ENCODE results near the gene SFMBT2.

The SFMBT2 gene

GRCh38 chr10:7134448-7134847 is 276.4 kb downstream of the SFMBT2 start:
- no peak for DNase-seq (ENCODE audit: low read depth)

- no peak for DNase-seq (ENCODE audit: low read depth)
Measured at GRCh38 chr10:7133958-7134357, 276.9 kb downstream of the SFMBT2 start.

DNA sequence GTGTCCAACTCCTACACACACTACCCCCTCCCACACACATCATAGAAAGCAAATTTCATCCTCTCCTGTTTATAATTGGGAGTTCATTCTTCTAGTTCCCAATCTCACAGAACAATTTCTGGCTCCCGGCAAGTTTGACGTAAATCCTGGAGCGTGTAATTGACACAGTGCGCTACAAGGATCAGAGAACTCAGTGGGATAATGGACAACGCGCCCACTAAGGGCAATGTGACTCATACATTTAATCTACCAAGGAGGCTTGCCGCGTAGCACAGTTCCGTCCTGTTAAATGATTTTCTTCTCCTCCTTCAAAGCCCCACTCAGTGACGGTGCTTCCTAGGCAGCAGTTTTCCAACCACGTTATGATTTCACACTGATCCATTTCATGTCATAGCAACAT is 277.6 kb downstream of the SFMBT2 start:
- DNase-seq (ENCODE audit: low read depth) = no peak

- no peak for DNase-seq (ENCODE audit: low read depth)
Measured at GRCh38 chr10:7130191-7130911, 280.5 kb downstream of the SFMBT2 start.

DNA sequence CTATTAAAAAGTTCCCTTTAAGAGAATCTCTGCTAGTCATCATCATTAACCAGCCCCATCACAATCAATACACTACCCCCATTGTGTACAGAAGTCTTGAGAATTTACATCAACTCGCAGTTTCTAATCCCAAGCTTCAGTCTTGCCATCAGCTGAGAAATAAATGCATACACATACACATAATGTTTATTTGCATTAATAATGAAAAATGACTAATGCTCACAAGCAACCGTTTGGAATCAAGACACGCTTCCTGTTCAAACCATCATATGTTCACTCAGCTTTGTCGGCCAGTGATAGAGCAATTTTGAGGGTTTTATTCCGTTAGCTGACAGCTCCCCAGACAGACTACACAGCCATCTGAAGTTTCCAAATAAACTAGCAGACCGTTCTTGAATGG is 287.1 kb downstream of the SFMBT2 start:
- DNase-seq (ENCODE audit: low read depth) = no peak

DNA sequence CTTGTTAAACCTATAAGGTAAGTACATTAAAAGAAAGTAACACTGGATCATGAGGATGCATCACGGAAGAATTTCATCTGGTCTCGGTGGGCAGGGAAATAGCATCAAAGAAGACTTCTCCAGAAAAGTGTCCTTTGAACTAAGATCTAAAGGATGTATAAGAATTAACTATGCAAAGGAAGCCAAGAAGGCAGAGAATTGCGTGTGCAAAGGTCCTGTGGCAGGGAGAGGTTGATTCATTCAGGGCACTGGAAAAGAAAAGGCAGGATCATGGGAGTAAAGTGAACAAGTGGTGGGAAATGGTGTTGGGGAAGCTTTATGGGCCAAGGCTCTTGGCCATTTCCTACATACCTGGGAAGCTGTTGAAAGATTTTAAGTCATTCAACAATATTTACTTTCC is 288.3 kb downstream of the SFMBT2 start:
- no peak for DNase-seq (ENCODE audit: low read depth)

DNA sequence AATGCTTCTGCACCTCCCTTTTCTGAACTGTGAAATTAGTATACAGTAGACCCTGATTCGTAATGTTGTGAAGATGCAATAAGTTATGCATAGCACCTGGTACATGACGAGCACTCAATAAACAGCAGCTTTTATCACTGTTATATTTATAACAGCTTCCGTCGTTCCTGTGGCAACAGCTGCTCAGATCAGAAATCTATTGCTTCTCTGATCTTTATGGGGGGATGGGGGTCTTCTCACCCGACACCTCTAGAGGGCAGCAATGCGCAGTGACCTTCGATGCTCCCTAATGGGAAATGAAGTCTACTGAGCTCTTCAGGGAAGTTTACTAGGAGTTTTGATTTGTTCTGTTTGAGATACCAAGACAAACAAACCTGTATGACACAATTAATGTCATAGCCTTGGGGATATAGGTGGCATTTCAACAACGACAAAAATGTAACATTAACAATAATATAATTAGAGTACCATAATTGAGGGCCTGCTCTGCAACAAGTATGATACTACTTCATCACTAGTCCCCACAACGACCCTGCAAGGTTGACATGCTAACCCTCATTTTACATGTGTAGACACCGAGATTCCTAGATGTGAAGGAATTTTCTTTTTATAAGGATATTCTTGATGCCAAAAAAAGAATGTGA is 289.6 kb downstream of the SFMBT2 start:
- peak; percentile 55 for DNase-seq (ENCODE audit: low read depth)

DNA sequence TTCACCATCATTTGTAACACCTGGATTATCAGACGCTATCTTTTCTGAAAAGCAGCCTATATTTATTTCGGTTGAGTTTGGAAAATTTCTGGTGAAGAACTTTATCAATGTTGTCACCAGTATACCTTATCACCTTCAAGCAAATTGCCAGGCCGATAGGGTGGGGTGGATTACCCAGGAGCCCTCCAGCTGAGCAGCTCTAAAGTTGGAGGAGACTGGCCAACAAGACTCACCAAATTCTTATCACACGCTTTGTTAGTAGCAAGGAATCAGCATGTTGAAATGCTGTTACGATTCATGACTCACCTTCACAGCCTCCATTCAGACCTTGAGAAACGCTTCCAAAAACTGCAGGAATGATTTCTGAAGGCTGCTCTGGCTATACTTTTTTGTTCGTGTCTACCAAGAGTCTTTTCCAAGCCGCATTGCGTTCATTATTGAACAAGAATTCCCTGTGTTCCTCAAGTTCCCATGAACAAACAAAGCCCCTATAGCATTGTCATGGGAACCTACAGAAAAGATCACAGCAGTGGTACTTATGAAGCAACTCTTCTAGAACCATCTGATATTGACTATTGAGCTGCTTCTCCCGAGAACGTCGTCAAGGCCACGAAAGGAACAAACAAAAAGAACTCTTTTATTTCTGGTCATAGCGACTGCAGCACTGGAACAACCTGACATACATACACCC is 291.4 kb downstream of the SFMBT2 start:
- no peak for DNase-seq (ENCODE audit: low read depth)

- no peak for DNase-seq (ENCODE audit: low read depth)
Measured at GRCh38 chr10:7117806-7118674, 292.8 kb downstream of the SFMBT2 start.

- DNase-seq (ENCODE audit: low read depth) = no peak
Measured at GRCh38 chr10:7117177-7117799, 293.5 kb downstream of the SFMBT2 start.

GRCh38 chr10:7111561-7111960 is 299.3 kb downstream of the SFMBT2 start:
- no peak for DNase-seq (ENCODE audit: low read depth)

DNA sequence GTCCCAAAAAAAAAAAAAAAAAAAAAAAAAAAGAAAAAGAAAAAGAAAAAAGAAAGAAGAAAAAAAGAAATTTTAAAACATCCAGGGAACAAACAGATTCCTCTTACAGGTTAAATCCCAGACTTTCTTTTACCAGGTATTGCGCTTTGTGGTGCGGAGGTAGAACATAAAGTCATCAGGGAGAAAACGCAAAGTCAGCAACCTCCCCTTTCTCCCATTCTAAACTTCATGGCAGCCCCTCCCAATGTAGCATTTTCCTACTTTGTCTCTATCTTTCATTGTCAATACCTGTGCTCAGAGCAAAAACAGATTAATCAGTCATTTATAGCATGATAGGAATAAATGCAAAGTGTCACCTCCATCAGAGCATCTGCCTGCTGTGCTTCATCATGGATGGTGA is 299.7 kb downstream of the SFMBT2 start:
- DNase-seq (ENCODE audit: low read depth) = no peak
